ENCODE results near the gene PIM1.

PIM1 gene

DNA sequence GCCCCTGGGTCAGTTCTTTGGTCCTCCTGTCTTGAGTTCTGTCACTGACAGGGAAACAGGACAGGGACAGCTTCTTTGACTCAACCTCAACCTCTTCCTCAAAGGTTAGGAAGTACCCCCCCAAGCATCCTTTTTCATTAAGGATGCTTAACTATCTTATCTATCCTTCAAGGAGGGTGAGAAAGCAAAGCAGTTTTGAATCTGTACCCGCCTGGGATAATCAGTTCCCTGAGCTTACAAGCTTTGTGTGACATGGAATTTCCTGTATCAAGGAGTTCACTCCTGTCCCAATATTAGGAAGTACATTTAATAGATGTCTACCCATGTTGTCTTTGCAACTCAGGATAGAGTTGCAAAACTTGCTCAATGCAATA, 31.1 kb upstream of the PIM1 start:
- DNase-seq: no peak

DNA sequence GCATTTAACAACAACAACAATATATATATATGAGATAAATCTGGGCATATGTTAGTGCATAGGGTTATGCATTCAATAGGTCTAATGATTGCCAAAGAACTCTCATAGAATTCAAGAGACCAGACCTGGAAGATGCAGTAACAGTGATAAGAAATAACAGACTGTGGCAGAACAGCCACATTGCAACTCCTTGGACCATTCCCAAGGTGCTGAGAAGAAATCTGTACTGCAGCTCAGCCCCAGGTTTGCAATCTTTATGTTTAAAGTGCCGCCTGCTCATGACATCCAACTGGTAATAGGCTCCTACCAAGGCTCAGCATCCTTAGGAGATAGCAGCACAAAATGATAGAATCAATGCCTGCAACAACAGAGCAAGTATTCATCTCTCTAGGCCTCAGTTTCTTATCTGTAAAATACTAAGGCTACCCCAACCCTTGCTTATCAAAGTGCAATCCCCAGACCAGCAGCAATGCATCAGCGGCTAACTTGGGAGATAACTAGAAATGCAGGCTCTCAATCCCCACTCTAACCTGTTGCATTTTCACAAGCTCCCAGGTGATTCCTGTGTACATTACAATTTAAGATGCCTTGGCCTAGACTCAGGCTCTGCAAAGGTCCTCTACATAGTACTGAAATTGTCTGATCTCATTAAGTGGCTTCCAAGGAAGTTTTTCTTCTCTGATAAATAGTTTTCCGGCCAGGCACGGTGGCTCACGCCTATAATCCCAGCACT, 30.6 kb upstream of the PIM1 start:
- DNase-seq: no peak

DNA sequence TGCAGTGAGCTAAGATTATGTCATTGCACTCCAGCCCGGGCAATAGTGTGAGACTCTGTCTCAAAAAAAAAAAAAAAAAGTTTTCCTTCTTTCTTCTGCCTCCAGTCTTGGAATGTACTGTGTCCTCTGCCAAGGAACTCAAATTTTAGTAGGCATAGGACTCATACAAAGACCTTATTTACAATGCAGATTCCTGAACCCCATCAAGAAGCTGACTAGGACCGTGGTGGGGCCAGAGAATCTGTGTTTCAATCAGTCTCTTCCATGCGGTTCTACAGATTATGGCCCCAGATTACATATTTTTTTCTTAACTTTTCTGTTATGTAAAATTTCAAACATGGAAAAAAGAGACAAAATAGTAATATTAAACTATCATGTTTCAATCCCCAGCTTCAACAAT, 29.8 kb upstream of the PIM1 start:
- DNase-seq: no peak

DNA sequence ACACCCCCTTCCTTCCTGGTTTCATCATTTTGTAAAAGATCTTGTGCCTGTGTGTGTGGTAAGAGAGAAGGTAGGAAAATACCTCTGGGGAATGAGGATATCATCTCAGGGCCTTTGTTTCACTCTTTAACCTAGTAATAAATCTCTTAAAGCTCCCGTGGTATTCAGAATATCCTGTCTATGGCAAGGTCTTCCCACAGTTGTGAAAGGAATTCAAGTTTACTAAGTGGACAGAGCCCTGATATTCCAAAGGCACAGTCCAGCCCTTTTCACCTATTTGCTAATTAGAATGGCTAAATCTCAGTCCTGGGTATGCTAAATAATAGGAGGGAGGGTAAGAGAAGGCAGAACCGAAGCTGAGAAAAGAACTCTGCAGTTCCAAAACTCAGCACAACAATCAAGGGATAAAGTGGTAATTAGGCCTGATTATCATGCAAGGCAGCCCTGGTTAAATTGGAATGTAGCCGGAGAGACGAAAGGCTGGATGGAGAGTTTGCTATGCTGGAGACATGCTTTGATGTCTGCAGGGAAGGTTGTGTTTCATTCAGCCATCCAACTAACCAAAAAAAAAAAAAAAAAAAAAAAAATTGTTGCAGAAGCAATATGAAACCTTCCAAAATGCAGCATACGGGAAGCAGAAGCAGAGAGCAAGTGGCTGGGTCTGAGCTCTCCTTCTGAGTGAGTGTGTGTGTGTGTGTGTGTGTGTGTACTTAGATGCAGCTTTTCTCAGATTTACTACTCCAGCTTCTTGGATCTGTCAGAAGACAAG, 28.5 kb upstream of the PIM1 start:
- no peak for DNase-seq

DNA sequence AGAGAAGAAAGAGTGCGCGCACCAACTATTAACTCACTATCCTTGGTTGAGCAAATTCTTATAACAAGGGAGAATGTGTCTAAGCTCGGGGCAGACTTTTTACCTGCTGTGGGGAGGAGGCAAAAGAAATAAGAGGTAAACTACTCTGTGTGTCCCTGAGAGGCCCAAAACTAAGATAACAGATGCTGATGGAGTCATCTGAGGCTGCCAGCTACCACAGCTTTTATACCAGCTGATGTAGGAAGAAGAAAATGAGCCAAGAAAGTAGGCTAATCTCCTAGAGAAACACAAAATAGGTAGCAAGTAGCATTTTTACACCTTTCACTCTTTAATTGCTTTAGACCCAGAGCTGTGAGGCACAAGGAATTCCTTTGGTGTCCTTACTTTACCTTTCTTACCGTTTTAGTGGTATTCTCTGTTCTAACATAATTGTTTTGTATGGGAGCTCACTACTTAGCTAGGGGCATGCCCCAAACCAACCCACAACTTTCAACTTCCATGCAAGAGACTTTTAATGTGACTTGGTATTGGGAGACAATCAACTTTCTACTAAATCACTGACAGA, 27.8 kb upstream of the PIM1 start:
- DNase-seq: no peak

DNA sequence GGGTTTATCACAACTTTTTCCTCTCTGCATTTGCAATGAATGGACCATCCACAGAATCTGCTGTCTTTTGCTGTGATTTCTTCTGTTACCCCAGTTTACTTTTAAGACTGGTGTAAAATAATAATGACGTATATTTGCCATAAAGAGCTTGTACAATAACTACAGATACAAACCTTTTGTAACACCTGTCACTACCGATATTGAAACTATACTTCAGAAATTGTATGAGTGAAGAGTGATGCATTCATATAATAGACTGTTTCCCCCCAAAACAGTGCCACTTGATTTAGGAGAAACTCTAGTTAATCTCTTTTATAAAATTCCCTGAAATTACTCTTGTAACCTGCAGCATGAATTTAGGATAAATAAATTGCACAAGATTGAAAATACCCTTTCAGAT, 26.4 kb upstream of the PIM1 start:
- DNase-seq: no peak

DNA sequence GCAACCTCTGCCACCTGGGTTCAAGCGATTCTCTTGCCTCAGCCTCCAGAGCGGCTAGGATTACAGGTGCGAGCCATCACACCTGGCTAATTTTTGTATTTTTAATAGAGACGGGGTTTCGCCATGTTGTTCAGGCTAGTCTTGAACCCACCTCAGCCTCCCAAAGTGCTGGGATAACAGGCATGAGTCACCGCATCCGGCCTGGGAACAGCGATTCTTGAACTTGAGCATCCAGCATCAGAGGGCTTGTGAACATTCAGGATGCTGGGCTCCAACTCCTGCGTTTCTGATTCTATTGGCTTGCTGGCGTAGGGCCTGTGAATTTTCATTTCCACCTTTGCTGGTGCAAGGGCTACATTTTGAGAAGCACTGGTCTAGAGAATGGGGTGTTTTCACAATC, 24.5 kb upstream of the PIM1 start:
- no peak for DNase-seq

DNA sequence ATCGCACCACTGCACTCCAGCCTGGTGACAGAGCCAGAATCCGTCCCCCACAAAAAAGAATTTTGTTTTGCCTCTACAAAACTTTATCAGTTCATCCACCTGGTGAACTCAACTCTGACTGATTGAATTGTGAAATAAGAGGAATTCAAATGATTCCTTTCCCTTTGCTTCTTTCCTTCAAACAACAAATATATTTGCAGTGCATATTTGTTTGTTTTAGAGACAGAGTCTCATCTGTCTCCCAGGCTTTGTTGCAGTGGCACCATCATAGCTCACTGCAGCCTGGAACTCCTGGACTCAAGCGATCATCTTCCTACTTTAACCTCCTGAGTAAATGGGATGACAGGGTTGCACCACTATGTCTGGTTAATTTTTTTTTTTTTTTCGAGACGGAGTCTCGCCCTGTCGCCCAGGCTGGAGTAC, 23.2 kb upstream of the PIM1 start:
- no peak for DNase-seq

DNA sequence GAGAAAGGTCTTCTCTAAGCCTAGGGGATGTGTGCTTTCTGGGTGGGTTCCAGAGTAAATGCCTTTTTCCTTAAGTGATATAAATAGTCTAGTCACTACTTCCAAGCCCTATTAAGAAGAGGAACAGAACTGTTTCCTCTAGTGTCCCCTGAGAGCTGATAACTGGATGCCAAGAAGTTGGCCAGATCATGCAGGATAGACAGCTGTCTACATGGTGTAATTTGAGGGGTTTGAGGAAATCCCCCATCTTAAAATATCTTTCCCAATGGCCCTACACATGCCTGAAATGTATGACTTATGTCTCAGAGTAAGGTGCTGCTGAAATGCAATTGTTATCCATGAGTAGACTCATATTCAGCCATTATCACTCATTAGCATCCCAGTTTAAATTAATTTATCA, 20.2 kb upstream of the PIM1 start:
- no peak for DNase-seq

DNA sequence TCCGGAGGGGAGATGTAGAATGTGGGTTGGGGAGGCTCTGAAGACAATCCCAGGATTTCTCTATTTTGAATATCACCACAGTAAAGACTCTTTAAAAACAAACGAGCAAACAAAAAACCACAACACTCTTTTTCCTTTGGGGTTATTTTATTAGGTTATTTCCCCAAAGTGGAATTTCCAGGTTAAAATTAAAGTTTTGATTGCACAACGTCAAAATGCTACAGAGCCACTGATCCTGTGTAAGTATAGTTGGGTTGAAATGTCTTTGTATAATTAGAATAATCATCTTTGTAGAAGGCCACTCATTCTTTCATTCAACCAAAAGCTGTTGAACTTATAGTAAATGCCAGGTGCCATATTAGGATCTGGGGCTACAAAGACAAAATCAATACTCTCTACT, 19.6 kb upstream of the PIM1 start:
- no peak for DNase-seq

DNA sequence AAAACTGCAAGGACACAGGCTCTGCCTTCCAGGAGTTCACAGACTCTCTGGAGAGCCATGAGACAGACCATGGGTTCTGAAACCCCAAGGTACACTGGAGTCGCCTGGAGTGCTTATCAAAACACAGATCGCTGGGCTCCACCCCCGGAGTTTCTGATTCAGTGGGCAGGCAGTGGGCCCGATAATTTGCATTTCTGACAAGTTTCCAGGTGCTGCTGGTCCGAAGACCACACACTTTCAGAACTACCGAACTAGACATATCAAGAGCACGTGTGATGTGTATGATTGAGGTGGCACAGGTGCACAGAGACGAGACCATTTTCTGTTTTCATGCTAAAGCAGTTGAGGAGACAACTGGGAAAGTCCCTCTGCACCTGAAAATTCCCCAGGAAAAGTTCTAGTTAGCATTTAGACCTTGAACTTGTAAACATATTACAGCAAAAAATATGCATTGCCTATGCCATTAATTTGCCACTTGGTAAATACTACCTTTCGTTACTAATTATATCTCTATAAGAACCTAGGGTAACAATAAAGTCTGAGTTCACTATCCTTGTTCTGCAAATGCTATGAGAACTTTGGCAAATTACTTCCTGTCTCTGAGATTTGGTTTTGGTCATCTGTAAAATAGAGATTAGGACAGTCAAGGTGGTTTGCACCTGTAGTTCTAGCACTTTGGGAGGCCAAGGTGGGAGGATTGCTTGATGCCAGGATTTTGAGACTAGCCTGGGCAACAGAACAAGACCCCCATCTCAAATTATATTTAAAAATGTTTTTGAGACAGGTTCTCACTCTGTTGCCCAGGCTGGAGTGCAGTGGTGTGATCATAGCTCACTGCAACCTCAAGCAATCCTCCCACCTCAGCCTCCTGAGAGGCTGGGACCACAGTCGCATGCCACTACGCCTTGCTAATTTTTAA, 14.3 kb upstream of the PIM1 start:
- DNase-seq: no peak

DNA sequence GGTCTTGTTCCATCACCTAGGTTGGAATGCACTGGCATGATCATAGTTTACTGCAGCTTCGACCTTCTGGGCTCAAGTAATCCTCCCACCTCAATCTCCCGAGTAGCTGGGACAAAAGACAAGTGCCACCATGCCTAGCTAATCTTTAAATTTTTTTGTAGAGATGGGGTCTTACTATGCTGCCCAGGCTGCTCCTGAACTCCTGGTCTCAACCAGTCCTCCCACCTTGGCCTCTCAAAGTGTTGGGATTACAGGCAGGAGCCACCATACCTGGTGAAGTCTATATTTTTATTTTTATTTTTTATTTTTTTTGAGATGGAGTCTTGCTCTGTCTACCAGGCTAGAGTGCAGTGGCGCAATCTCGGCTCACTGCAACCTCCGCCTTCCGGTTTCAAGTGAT, 11.4 kb upstream of the PIM1 start:
- DNase-seq: no peak

DNA sequence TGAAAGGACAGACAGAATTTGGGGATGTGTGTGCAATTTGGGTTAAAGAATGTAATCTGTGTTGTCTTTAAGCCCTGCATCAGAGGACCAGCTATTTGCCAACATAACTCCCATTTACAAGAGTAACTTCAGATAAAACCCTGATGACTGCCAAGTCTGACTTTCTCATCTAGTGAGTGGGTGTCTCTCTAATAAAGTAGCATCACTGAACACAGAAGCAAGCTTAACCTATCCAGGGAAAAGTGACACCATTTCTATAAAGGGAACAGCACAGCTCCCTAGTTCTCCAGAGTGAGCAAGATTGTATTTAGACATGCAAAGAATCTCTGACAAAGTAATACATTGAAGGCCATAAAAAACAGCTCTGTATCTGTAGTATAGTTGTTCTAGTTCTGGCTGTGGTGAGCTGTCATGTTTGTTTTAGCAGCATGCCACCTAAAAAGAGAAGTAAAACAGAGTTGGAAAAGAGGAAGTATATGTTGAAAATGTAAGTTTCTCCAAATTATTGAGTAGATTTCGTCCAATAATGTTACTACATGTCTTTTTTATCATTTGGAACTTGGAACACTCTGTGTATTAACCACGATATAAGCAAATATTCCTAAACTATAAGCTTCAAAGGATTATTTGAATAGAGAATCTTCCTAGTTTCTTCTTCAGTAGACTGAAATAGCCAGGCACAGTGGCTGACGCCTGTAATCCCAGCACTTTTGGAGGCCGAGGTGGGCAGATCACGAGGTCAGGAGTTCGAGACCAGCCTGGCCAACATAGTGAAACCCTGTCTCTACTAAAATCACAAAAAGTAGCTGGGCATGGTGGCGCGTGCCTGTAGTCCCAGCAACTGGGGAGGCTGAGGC, 8.8 kb upstream of the PIM1 start:
- DNase-seq: no peak

DNA sequence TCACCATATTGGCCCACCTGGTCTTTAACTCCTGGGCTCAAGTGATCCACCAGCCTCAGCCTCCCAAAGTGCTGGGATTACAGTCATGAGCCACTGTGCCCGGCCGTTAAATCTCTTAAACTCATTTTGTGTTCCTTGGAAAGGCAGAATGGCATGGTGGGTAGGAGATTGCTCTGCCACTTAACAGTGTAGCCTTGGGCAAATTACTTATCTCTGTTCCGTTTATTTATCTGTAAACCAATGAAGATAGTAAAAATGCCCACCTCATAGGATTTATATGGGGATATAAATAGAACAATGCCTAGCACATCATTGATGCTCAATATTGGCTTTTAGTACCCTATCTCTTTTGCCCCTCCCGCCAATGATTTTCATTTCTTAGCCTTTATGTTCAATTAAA, 7.2 kb upstream of the PIM1 start:
- DNase-seq: no peak

DNA sequence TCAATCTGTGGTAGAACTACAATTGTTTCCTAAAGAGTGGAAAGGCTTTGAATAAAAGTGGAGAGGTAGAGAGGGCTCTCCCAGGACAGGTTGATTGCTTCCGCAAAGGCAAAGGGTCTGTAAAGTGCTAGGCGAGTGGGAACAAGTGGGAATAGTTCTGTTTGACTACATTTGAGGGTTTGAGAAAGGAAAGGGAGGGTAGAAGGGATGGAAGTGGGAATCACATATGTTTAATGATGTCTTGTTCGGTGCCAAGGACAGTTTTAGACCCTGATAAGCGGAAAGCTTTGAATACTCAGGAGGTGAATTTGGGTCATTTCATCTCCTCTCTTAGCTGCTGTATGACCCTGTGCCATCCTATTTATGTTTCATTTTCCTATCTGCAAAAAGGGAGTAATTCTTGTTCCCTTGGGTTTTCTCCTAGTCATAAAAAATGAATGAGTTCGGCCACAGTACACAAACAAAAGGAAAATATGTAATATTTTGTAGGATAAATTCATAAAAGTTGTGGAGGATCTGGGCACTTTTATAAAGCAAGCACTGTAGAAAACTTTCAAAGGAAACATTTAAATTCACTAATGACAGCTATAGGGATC, 1.7 kb upstream of the PIM1 start:
- no peak for DNase-seq

DNA sequence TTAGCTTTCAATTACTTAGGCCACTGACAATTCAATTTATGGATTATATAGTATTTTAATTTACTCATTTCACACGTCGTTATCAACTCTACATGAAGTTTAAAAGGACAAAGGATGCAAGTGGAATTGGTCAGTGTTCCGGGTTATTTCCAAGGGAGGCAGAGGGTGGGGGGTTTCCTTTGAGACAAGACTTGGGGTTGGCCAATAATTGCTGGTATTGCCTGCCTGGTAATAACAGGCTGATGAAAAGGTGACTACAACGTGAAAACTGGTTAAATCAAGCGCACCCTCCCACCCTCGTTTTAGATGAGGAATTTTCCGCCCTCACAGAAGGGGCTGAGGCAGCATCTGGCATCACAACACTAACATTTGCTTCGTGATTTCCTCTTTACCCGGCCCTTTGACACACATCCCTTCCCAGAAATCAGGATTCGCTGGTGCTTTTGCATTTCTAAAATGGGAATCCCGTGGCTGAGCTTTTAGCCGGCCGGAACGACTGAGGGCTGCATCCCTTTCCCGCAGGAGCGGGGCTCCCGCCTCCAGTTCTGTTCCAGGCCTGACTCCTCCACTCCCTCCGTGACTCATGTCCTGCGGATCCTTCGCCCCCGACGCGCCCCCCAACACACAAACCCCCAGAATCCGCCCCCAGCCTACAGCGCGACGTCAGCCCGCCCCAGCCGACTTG, 999 bp upstream of the PIM1 start:
- no peak for DNase-seq

DNA sequence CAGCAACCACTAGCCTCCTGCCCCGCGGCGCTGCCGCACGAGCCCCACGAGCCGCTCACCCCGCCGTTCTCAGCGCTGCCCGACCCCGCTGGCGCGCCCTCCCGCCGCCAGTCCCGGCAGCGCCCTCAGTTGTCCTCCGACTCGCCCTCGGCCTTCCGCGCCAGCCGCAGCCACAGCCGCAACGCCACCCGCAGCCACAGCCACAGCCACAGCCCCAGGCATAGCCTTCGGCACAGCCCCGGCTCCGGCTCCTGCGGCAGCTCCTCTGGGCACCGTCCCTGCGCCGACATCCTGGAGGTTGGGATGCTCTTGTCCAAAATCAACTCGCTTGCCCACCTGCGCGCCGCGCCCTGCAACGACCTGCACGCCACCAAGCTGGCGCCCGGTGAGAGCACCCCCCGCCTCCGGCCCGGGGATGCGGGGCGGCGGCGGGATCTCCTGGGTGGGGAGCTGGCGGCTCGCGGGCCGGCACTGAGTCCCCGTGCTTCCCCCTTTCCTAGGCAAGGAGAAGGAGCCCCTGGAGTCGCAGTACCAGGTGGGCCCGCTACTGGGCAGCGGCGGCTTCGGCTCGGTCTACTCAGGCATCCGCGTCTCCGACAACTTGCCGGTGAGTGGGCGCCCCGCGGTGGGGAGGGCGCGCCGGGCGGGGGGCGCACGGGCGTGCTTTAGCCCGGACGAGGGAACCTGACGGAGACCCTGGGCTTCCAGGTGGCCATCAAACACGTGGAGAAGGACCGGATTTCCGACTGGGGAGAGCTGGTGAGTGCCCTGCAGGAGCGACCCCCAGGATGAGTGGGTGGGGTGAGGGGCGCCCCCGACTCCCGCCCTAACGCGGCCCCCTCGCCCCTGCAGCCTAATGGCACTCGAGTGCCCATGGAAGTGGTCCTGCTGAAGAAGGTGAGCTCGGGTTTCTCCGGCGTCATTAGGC, 585 bp downstream of the PIM1 start:
- no peak for DNase-seq

DNA sequence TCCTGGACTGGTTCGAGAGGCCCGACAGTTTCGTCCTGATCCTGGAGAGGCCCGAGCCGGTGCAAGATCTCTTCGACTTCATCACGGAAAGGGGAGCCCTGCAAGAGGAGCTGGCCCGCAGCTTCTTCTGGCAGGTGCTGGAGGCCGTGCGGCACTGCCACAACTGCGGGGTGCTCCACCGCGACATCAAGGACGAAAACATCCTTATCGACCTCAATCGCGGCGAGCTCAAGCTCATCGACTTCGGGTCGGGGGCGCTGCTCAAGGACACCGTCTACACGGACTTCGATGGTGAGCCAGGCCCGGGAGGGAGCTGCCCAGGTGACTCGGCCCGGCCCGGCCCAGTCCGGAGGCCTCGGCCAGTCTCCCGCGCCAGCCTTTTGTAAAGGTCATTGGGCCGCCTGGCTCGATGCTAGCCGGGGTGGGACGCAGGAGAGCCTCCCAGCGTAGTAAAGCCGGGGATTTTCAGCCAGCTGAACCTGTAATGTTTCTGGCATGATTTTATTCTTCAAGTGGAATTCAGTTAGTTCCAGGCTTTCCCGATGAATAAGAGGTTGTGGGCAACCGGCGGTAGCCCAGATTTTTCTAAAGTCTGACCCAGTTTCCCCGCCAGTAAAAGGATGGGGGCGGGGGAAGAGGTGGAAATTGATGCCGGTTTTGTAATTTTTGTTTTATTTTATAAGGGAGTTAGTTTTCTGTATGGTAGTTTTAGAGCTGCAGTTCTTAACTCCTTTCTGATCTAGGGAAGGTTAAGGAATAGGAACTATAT, 1.4 kb downstream of the PIM1 start:
- no peak for DNase-seq
